NCI-H2227 treated with DMSO at 0.1 percent for 48 hours (cell line): Measurements from ENCODE around the gene C16orf89.
"Not testable (repeated sequence)": the region's sequence is repeated elsewhere in the genome, so short reads cannot be mapped to it uniquely, and the experiment has no call there.

ENCODE experiments used
- DNase-seq: peaks from one replicate; lab custom pipeline; 2025; lab: John Stamatoyannopoulos, UW

Gene C16orf89, protein sequence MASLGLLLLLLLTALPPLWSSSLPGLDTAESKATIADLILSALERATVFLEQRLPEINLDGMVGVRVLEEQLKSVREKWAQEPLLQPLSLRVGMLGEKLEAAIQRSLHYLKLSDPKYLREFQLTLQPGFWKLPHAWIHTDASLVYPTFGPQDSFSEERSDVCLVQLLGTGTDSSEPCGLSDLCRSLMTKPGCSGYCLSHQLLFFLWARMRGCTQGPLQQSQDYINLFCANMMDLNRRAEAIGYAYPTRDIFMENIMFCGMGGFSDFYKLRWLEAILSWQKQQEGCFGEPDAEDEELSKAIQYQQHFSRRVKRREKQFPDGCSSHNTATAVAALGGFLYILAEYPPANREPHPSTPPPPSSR

DNA sequence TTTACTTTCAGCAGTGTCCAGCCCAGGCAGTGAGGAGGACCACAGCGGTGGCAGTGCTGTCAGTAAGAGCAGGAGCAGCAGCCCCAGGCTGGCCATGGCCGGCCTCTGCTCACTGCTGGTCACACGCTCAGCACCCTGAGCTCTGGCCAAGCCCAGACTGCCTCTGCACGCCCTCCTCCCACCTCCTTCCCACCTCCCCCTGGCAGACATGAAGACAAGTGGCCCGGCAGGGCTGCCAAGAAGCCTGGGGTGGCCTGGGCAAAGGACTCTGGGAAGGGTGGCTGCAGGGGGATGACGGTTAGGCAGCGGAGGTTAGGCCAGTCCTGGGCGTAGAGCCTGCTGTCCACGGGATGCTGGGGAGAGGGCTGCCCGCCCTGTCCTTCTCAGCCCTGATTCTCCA lies at the start of gene C16orf89:
TSS of gene C16orf89 (minus strand) at position 144 of the 400 bp plus-strand sequence. CDS start at position 96, 48 bp downstream.
- DNase-seq, result no peak

DNA sequence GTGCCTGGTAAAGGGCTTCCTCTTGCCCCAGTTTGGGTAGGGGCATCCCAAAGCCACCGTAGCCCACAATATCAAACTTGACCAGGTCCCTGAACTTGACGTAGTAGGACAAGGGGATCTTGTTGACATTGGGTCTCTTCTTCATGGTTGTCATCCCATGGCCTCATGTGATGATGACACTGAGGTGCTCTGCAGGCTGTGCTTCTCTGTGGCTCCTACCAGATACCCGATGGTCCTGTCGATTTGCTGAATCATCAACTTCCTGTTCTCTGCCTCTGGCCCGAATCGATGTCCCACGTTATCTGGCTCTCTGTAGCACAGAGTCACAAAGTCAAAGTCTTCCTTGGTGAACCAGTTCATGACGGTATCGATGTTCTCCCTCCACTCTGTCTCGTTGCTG lies 45.2 kb upstream of the C16orf89 start:
- not testable (repeated sequence) for DNase-seq

DNA sequence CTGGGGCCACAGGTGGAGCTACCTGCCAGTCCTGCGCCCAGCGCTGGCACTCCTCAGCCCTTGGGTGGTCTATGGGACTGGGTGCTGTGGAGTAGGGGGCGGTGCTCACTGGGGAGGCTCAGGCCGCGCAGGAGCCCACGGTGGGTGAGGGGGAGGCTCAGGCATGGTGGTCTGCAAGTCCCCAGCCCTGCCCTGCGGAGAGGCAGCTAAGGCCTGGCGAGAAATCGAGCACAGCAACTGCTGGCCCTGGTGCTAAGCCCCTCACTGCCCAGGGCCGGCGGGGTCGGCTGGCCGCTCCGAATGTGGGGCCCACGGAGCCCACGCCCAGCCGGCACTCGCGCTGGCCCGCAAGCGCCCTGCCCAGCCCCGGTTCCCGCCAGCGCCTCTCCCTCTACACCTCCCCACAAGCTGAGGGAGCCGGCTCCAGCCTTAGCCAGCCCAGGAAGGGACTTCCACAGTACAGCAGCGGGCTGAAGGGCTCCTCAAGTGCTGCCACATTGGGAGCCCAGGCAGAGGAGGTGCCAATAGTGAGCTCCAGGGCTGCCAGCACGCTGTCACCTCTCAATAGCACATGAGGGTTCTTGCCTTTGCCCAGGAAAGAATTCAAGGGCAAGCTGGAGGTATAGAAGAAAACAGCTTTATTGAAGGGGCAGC lies 42.9 kb upstream of the C16orf89 start:
- DNase-seq, result no peak

DNA sequence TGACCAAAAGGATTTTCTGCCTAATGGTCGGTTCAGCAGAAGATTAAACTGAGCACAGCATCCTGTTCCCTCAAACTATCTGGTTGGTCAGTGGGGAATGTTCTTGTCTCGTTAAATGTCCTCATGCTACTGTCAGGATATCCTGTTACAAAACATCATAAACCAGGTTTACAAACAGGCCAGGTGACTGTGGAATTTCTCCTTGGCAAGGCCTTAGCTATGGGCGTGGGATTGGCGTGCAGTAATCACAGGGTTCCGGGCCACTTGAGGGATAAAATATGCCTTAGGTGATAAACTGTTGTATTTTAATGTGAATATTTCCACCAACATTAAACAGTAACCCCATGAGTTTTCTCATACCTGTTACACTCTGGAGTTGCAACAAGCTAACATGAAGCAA lies 39.3 kb upstream of the C16orf89 start:
- DNase-seq, result not testable (repeated sequence)

DNA sequence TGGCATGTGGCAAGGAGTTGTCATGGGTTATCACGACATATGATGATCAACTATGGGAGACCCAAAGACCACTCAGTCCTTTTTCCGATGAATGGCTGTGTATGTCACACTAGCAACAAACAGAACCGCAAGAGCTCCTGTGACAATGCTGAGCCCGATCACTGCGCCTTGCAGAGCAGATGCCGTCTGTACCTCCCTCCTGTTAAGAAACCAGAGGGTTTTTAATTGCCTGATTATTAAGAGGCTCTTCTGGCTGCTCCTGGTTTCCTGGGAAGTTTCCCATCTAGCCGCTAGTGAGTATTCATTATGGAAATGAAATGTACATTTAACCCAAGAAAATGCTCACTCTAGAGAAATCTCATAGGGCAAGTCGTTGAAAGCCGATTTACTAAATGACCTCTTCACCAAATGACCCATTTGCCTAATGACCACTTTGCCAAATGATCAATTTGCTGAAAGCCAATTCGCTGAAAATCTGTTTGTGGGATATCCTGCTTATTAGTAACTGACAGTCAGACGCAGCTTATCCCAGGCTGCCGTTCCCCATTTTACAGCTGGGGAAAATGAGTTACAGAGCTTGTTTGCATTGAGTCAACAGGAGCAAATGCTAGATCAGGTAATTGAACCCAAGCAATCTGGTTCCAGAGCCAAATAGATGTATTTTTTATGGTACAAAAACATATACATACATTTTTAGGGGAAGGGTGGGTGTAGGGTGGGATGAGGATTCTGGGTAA lies 37.7 kb upstream of the C16orf89 start:
- DNase-seq, result not testable (repeated sequence)

DNA sequence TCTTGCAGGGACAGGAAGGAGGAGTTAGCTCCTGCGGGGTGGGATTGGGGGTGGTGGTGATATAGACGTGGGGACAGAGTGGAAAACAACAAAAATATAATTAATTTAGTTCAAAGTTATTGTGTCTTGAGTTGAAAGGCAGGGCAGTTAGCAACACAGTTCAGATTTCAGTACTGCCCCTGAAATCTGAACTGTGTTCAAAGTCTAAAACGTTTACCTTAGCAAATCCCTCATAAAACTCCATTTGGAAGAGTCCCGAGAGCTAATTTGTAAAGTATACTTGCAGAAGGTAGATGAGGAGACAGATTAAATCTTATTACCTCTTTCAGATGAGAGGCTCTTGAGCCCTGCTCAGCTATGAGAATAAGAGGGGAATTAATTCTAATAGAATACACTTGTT lies 33.4 kb upstream of the C16orf89 start:
- not testable (repeated sequence) for DNase-seq

DNA sequence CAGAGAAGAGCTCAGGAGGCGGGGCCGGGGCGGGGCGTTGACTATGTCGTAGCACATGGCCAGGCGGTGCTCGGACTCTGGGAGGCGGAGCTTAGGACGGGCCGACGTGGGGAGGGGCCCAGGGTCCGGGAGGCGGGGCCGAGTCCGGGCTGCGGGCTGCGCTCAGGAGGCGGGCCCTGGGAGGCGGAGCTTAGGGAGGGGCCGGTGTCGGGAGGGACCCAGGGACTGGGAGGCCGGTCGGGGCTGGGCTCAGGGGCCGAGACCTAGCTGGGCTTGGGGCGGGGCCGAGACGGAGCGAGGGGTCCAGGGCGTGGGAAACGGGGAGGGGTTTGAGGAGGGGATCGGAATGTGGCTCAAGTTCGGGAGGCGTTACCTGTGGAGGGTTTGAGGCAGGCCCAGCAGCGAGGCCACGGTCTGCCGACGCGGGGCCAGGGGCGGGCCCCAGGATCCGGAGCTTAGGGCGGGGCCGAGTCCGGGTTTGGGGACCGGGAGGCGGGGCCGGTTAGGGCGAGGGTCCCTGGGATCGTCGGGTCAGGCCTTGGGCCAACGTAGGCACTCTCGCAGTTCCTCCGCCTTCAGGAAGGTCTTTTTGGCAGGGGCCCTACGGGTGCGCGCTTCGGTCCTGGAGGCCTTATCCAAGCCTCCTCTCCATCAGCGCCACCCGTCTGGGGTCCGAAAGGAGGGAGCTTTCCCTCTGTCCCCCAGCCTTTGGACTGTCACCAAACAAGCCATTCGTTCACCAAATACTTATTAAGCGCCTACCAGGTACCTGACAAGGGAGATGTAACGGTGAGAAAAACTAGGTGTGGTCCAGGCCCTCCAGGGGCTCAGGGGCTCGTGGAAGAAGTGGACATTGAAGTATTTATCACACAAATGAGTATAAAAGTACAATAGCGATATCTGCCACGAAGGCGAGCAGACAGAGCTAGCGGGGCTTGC lies 32.7 kb upstream of the C16orf89 start:
- peak; percentile 38 for DNase-seq

DNA sequence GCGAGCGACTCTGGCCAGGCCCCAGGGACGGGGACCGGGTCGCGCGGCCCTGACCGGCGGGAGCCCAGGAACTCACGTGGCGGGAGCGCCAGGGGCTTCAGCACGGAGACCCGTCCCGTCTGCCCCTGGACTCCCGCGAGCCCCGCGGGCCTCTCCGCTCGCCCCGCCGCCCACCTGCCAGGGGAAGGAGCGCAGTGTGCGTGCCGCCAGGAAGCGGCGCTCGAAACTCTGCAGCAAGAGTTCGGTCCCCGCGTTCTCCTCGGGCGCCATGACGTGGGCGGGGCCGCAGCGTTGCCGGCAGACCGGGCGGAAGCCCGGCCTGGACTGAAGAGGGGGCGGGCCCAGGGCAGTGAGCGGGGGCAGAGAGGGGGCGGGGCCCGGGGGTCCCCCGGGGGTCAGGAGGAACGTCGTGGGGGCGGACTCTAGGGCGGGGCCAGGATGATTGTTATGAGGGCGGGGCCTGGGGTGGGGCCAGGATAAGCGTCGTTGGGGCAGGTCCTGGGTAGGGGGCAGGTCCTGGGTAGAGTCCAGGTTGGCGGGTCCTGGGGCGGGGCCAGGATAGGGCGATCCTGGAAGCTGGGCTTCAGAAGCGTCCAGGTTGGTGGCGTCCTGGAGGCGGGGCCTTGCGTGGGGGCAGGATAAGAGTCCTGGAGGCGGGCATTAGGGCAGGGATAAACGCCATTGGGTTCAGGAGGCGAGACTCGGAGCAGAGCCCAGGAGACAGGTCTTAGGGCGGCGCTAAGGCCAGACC lies 31.9 kb upstream of the C16orf89 start, which contains the start of gene EEF2KMT:
TSS of gene EEF2KMT (minus strand) at position 326 of the 751 bp plus-strand sequence. CDS start at position 270, 56 bp downstream.
- DNase-seq, result peak; percentile 99

DNA sequence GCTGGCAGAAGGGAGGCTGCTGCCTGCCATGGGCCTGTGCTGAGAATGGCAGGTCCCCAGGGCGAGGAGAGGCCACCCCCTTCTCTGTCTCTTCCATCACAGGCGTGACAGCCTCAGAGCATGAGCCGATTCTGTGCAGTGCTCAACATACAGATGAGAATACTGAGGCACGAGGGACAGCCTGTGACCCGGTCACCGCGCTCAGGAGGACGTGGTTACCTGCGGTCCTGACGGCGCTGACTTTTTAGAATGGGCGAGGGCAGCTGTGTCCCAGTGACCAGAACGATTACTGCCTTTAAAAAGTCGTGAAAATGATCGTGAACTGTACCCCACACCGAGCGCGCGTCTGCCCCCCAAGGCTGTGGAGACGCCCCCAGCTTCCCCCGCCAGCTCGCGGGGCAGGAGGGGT lies 31.3 kb upstream of the C16orf89 start:
- DNase-seq, result not testable (repeated sequence)

DNA sequence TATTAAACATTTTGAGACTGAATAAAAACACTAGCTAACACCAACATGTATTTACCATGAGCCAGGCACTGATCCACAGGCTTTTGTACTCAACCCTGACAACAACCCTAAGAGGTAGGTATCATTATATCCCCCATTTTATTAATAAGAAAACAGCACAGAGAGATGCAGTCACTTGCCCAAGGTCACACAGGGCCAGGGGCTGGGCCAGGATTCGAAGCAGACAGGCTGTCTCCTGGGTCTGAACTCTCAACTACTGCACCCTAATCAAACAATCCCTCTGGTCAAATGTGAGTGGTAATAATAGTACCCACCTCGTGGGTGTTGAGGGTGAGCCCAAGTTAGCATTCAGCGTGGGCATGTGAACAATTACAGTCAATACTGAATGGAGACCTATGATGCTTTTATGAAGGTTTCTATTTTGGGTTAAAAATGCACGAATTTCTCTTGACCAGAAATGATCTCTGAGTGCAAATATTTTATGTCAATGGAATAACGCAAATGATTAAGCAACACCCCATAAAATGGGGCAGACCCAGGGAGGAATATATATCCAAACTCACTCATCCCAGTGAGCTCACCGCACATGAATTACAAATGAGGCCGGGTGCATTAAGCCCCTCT lies 30.8 kb upstream of the C16orf89 start:
- DNase-seq, result not testable (repeated sequence)

DNA sequence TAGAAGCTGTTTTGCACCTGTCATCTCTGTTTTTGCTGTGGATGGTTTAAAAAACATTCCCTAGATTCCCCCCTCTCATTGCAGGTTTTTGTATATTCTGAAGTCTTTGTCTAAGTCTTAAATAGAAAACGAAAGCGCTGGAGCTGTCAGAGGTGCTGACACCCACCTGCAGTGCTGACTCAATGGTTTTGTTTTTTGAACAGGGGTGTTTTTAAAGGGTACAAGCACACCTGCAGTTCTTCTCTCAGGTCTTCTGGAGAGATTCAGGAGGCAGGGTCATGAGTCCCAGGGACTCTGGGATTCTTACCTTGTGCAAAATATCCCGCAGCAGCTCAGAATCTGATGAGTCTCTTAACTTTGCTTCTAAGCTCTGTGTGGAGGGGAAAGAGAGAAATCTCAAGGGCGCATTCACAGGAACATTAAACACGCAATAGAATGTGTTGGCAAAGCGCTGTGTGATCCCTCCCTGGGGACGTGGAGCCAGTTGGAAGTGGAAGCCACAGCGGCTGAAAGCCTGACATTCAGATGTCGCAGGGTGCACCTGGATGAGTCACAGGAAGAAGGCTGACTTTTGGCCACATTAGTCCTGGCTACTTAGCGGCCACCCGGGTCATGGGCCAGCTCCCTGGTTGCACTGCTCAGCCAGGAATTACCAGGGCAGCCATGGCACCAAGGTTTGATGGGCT lies 29.5 kb upstream of the C16orf89 start:
- DNase-seq, result not testable (repeated sequence)

DNA sequence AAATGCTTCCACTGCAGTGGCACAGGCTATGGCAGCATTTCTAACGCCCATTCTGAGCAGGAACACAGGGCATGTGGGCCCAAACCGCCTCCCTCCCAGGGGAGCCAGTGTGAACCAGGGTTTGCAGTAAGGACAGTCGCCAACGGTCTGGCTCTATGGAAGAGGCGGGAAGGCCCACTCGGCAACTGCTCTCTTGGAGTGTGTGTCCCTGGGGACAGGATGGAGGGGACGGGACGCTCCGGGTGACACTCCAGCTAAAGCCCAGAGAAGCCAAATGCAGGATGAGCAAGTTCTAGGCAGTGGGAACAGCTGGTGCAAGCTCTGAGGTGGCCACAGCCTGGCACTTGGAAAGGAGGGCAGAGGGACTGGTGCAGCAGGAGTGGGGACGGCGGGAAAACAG lies 28.0 kb upstream of the C16orf89 start:
- not testable (repeated sequence) for DNase-seq

DNA sequence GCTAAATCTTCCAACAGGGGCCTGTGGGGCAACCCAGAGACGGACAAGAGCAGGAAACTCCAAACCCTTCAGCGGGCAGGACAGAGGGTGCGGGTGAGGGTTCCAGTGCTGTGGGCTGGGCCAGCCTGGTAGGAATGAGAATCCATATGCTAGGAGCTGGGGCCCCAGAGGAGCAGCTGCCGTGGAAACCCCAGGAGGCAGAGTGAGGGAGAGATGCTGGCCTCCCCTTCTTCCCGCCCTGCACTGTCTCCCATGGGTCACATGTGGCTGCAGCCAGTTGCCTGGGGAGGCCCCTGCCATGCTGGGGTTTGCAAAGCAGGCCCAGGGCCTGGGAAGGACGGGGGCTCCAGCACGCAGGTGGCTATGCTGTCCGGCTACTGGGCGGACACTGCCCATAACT lies 27.3 kb upstream of the C16orf89 start:
- not testable (repeated sequence) for DNase-seq

DNA sequence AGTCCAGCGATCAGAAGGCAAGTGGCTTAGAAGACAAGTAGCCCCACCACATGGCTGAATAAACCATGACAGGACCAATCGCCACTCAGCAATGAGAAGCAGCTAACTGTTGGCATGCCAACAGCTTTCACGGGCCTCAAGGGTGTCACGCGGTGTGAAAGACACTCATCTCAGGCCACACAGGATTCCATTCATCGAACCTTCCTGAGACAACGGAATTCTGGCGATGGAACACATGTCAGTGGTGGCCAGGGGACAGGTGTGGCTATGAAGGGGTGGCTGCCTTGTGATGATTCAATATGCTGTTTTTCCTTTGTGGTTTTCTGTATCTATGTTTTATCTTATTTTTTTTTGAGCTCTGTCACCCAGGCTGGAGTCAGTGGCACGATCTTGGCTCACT lies 24.8 kb upstream of the C16orf89 start:
- not testable (repeated sequence) for DNase-seq

DNA sequence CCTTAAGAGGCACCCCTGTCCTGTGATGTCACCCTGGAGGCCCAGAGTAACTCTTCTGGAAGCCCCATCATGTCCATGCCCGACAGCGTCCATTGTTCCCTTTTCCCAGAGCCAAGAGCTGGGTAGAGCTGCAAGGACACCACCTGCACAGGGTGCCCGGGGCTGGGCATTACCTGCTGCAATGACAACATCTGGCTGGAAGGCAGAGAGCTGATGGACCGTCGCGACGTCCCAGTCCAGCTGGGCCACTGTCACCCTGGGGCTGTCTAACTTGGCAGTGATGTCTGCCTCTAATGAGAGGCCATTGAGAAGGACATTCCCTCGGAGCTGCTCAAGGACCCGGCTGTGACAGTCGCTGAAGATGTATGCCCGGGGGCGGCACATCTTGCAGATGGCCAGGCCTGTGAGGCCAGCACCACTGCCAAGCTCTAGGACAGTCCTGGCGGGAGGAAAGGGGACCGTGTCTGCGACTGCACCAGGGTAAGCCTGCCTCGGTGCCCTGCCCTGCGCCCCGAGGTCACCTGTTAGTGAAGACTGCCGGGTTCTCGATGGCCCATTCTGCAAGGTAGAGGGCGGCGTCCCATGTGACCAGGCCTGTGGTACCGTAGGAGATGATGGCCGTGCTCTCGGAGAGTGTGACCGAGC lies 24.3 kb upstream of the C16orf89 start:
- not testable (repeated sequence) for DNase-seq

DNA sequence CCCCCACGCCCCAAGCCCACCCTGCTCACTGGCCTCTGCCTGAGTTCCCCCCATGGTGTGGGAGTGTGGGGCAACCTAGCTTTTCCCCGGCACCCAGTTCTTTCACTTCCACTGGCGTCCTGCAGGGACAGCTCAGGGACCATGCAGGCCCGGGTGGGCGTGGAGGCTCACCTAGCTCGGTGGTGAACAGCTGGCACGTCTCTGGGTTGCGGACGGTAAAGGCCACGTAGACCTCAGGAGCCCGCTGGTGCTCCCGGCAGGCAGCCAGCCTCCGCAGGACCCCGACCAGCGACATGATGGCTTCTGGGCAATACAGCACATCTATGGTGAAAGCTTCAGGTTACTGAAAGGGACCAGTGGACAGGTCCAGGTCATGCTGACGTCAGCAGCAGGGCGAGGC lies 23.2 kb upstream of the C16orf89 start:
- DNase-seq, result not testable (repeated sequence)

DNA sequence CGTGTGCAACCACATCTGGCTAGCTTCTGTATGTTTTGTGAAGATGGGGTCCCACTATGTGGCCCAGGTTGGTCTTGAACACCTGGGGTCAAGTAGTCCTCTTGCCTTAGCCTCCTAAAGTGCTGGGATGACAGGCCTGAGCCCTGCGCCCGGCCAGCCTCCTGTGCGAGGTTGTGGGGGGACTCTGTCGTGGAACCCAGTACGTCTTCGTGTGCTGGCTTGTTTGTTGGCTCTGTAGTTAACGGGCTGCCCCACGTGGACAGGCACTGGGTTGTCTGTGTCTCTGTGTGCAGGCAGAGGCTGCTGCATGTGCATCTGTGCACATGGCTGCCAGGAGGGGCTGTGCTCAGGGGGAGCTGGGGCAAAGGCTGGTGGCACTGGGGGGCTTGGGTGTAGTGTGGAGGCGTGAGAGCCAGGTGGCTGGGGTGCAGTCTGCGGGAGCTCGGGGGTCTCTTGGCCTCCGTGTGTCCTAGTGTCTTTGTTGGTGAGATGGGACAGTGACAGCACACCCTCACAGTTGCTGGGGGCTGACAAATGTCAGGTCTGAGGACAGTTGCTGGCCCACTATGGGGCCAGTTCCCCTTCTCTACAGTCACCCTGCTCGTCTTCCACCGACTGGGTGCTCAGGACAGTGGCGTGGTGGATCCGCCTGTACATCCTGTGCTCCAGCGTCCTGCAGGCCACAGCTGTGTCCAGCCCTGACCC lies 22.5 kb upstream of the C16orf89 start:
- DNase-seq, result not testable (repeated sequence)

DNA sequence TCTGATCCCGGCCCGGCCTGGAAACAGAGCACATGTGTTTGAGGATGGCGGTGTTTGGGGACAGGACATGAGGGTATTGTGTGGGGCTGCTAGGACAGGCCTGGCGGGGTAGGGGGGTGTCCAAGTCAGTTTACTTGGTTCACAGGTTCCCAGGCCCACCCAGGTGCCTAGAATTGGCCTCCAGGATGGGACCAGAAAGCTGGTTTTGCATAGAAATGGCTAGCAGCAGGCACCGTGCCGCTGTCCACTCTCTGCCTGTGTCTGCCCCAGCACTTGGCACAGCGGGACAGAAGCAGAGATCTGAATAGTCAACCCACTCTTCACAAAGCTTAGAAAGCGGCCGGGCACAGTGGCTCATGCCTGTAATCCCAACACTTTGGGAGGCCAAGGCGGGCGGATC lies 20.0 kb upstream of the C16orf89 start:
- not testable (repeated sequence) for DNase-seq
